ENCODE measurements around the gene HIGD1A.

DNA sequence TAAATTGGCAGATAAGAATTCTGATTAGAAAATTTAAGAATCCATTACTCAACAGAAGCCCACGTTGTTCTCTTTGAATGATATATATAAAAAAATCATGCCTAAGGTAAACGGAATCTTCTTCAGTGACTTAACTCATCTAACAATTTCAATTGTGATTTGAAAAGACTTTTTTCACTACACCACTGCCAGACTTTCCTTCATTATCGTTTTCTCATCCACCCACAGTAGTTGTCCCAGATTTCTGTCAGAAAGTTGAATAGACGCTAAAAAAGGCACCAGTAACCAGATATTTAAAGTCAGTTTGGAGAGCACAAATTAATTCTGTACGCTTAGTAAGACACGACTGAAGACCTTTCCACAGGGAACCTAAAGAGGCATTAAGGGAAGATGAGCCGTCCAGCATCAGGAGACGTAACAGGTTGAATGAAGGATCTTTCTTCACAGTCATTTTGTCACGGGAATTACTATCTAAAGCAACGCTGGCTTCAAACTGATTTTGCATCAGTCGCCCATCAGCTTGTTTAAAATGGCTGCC, 1.3 kb downstream of the HIGD1A start:
- TF ChIP-seq BACH2 (CRISPR knock-in tag; IDR thresholded peaks at IDR 0.05; ENCODE audit: borderline replicate concordance) = no peak
- TF ChIP-seq, protein P1, sequence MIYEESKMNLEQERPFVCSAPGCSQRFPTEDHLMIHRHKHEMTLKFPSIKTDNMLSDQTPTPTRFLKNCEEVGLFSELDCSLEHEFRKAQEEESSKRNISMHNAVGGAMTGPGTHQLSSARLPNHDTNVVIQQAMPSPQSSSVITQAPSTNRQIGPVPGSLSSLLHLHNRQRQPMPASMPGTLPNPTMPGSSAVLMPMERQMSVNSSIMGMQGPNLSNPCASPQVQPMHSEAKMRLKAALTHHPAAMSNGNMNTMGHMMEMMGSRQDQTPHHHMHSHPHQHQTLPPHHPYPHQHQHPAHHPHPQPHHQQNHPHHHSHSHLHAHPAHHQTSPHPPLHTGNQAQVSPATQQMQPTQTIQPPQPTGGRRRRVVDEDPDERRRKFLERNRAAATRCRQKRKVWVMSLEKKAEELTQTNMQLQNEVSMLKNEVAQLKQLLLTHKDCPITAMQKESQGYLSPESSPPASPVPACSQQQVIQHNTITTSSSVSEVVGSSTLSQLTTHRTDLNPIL (CRISPR knock-in tag; IDR thresholded peaks at IDR 0.05; ENCODE audit: low read depth) = no peak
- no peak for TF ChIP-seq ZFP3 (CRISPR knock-in tag; IDR thresholded peaks at IDR 0.05)
- TF ChIP-seq, protein P2, sequence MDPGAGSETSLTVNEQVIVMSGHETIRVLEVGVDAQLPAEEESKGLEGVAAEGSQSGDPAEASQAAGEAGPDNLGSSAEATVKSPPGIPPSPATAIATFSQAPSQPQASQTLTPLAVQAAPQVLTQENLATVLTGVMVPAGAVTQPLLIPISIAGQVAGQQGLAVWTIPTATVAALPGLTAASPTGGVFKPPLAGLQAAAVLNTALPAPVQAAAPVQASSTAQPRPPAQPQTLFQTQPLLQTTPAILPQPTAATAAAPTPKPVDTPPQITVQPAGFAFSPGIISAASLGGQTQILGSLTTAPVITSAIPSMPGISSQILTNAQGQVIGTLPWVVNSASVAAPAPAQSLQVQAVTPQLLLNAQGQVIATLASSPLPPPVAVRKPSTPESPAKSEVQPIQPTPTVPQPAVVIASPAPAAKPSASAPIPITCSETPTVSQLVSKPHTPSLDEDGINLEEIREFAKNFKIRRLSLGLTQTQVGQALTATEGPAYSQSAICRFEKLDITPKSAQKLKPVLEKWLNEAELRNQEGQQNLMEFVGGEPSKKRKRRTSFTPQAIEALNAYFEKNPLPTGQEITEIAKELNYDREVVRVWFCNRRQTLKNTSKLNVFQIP (CRISPR knock-in tag; IDR thresholded peaks at IDR 0.05; ENCODE audit: borderline replicate concordance, low read depth) = no peak
- TF ChIP-seq TCF4 (CRISPR knock-in tag; IDR thresholded peaks at IDR 0.05; ENCODE audit: borderline replicate concordance) = no peak
- TF ChIP-seq, protein P3, sequence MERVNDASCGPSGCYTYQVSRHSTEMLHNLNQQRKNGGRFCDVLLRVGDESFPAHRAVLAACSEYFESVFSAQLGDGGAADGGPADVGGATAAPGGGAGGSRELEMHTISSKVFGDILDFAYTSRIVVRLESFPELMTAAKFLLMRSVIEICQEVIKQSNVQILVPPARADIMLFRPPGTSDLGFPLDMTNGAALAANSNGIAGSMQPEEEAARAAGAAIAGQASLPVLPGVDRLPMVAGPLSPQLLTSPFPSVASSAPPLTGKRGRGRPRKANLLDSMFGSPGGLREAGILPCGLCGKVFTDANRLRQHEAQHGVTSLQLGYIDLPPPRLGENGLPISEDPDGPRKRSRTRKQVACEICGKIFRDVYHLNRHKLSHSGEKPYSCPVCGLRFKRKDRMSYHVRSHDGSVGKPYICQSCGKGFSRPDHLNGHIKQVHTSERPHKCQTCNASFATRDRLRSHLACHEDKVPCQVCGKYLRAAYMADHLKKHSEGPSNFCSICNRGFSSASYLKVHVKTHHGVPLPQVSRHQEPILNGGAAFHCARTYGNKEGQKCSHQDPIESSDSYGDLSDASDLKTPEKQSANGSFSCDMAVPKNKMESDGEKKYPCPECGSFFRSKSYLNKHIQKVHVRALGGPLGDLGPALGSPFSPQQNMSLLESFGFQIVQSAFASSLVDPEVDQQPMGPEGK (CRISPR knock-in tag; IDR thresholded peaks at IDR 0.05; ENCODE audit: borderline replicate concordance) = no peak
